Upper lobe of left lung (tissue), 4 donors: ENCODE results near the gene ATP5MK.
"Not testable (repeated sequence)": the region's sequence is repeated elsewhere in the genome, so short reads cannot be mapped to it uniquely, and the experiment has no call there.

Experiments used
- POLR2A ChIP-seq, 4 donors: fragments of 450-650 bp; IDR thresholded peaks; one replicate each; pipeline ENCODE4 v1.5.1; 2016 to 2017; ENCODE audit warnings: antibody characterized with exemption in 4 of 4, mild to moderate bottlenecking in 2 of 4
- POLR2AphosphoS5 ChIP-seq, 2 donors: sonication (generic); formaldehyde crosslinking; IDR thresholded peaks; one replicate each; pipeline ENCODE4 v1.5.1; 2017; ENCODE audit warnings: antibody characterized with exemption in 2 of 2
- TF ChIP-seq, protein P1 (sequence below), 6 experiments: fragments of 450-650 bp in 4 of 6; fragments of 200-600 bp in 2 of 6; sonication (generic) in 2 of 6; IDR thresholded peaks; one replicate each; pipeline ENCODE4 v1.5.1; 2016 to 2019; ENCODE audit warnings: antibody characterized with exemption in 6 of 6

DNA sequence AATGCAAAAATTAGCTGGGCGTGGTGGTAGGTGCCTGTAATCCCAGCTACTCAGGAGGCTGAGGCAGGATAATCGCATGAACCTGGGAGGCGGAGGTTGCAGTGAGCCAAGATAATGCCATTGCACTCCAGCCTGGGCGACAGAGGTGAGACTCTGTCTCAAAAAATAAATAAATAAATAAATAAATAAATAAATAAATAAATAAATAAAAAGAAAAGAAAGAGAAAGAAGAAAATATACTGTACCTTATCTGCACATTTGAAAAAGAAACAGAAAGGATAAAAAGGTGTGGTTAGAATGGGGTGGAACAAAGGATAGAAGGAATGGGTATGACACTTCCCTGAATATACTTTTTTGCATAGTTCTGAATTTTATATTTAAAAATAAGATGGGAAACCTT, 36.8 kb downstream of the ATP5MK start:
- TF ChIP-seq, protein P1, sequence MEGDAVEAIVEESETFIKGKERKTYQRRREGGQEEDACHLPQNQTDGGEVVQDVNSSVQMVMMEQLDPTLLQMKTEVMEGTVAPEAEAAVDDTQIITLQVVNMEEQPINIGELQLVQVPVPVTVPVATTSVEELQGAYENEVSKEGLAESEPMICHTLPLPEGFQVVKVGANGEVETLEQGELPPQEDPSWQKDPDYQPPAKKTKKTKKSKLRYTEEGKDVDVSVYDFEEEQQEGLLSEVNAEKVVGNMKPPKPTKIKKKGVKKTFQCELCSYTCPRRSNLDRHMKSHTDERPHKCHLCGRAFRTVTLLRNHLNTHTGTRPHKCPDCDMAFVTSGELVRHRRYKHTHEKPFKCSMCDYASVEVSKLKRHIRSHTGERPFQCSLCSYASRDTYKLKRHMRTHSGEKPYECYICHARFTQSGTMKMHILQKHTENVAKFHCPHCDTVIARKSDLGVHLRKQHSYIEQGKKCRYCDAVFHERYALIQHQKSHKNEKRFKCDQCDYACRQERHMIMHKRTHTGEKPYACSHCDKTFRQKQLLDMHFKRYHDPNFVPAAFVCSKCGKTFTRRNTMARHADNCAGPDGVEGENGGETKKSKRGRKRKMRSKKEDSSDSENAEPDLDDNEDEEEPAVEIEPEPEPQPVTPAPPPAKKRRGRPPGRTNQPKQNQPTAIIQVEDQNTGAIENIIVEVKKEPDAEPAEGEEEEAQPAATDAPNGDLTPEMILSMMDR (IDR thresholded peaks at IDR 0.05) = not testable (repeated sequence)
- not testable (repeated sequence) for TF ChIP-seq POLR2AphosphoS5, POLR2A (IDR thresholded peaks at IDR 0.05)
